ENCODE results near the gene AP1B1.

GRCh38 chr22:29396126-29396525 is 7.8 kb upstream of the AP1B1 start:
- no peak for TF ChIP-seq FOXA1 (IDR thresholded peaks at IDR 0.05)
- no peak for TF ChIP-seq LEF1 (IDR thresholded peaks at IDR 0.05; ENCODE audit: borderline replicate concordance)
- TF ChIP-seq SP1 (IDR thresholded peaks at IDR 0.05): no peak
- TF ChIP-seq HDGF (IDR thresholded peaks at IDR 0.05; ENCODE audit: borderline replicate concordance): no peak
- no peak for TF ChIP-seq BHLHE40 (IDR thresholded peaks at IDR 0.05; ENCODE audit: borderline replicate concordance)
- no peak for TF ChIP-seq SUZ12 (IDR thresholded peaks at IDR 0.05)
- TF ChIP-seq FOXK2 (IDR thresholded peaks at IDR 0.05): no peak
- no peak for TF ChIP-seq NFRKB (IDR thresholded peaks at IDR 0.05)
- TF ChIP-seq CTBP1 (IDR thresholded peaks at IDR 0.05; ENCODE audit: borderline replicate concordance): no peak
- TF ChIP-seq ZNF384 (IDR thresholded peaks at IDR 0.05): no peak
- TF ChIP-seq PKNOX1 (IDR thresholded peaks at IDR 0.05): no peak

Measured in HEK293T (cell line).